CD4-positive, alpha-beta memory T cell (primary cell): ENCODE results near the gene MYPN. TPM values are rescaled to one million over a fixed set of nuclear protein-coding genes. Genes with fewer than 3 reads are reported as not detected.

ENCODE experiments used
- CTCF ChIA-PET: fragments of 350-600 bp; sonication (Branson Sonifier 250); formaldehyde crosslinking; loops from one replicate; lab custom pipeline; 2021; ENCODE audit warnings: inconsistent platforms; ENCODE audit not compliant: partially characterized antibody; lab: Charles Lee
- POLR2A ChIA-PET: fragments of 350-600 bp; sonication (Branson Sonifier 250); formaldehyde crosslinking; loops from one replicate; lab custom pipeline; 2021; ENCODE audit not compliant: partially characterized antibody; lab: Charles Lee
- DNase-seq, 5 donors: peaks; one replicate each; pipeline versions ENCODE4 v3.0.0 to v3.0.0-alpha.2; 2020 to 2022; ENCODE audit warnings: mixed read lengths in 1 of 5
- H3K27ac ChIP-seq: one replicate; pipeline ENCODE4 v1.7.0; 2013; ENCODE audit warnings: low read depth, low read length
- H3K27me3 ChIP-seq: 2 replicates; pipeline ENCODE4 v1.7.0; 2013; ENCODE audit warnings: mild to moderate bottlenecking, low read length, moderate library complexity; ENCODE audit not compliant: insufficient read depth
- H3K36me3 ChIP-seq: 2 replicates; pipeline ENCODE4 v1.7.0; 2013; ENCODE audit warnings: mild to moderate bottlenecking, low read length, moderate library complexity; ENCODE audit not compliant: insufficient read depth
- H3K4me1 ChIP-seq: 2 replicates; pipeline ENCODE4 v1.7.0; 2013; ENCODE audit warnings: mild to moderate bottlenecking, low read length, moderate library complexity; ENCODE audit not compliant: insufficient read depth
- H3K4me3 ChIP-seq, 2 donors: one replicate each; pipeline ENCODE4 v1.7.0; 2013; ENCODE audit warnings: low read length in 2 of 2, mild to moderate bottlenecking in 1 of 2
- H3K9me3 ChIP-seq, 2 donors: one replicate each; pipeline ENCODE4 v1.7.0; 2013; ENCODE audit warnings: low read length in 2 of 2, control low read depth in 1 of 2; ENCODE audit not compliant: control insufficient read depth in 1 of 2
- H3K27ac Mint-ChIP-seq, 7 donors: one replicate each; pipeline ENCODE4 v1.8.0; 2020 to 2021; ENCODE audit warnings: mixed read lengths in 7 of 7, mild to moderate bottlenecking in 6 of 7, inconsistent platforms in 3 of 7, moderate library complexity in 3 of 7
- H3K27me3 Mint-ChIP-seq, 2 donors: one replicate each; pipeline ENCODE4 v1.8.0; 2020 to 2021; ENCODE audit warnings: mixed read lengths in 2 of 2
- H3K36me3 Mint-ChIP-seq, 2 donors: one replicate each; pipeline ENCODE4 v1.8.0; 2020 to 2021; ENCODE audit warnings: mixed read lengths in 2 of 2, inconsistent platforms in 1 of 2, mild to moderate bottlenecking in 1 of 2
- H3K4me1 Mint-ChIP-seq, 4 donors: one replicate each; pipeline ENCODE4 v1.8.0; 2020 to 2021; ENCODE audit warnings: mixed read lengths in 4 of 4, mild to moderate bottlenecking in 1 of 4
- H3K4me3 Mint-ChIP-seq, 8 donors: one replicate each; pipeline ENCODE4 v1.8.0; 2020 to 2021; ENCODE audit warnings: mixed read lengths in 8 of 8, mild to moderate bottlenecking in 7 of 8, moderate library complexity in 6 of 8, inconsistent platforms in 3 of 8
- H3K9me3 Mint-ChIP-seq, 8 donors: one replicate each; pipeline ENCODE4 v1.8.0; 2020 to 2021; ENCODE audit warnings: mixed read lengths in 8 of 8, mild to moderate bottlenecking in 5 of 8, inconsistent platforms in 3 of 8, moderate library complexity in 1 of 8
- intact Hi-C: fragments of 100-400 bp; cut with micrococcal nuclease; formaldehyde crosslinking; loops from one replicate; pipeline ENCODE4 v1.15.1; 2023
- polyA plus RNA-seq, 2 donors: library from polyadenylated mRNA; unstranded; fragments of 300-500 nt; fragmentation: Illumina TruSeq; gene quantifications; one replicate each; pipeline ENCODE4 v1.2.3, GENCODE V29; 2021
- total RNA-seq, 2 experiments: library from RNA; stranded (reverse); gene quantifications; one replicate each; pipeline ENCODE4 v1.2.3, GENCODE V29; 2021

The MYPN gene
- total and polyA plus RNA-seq, 4 experiments from 2014 or later: not detected

DNA sequence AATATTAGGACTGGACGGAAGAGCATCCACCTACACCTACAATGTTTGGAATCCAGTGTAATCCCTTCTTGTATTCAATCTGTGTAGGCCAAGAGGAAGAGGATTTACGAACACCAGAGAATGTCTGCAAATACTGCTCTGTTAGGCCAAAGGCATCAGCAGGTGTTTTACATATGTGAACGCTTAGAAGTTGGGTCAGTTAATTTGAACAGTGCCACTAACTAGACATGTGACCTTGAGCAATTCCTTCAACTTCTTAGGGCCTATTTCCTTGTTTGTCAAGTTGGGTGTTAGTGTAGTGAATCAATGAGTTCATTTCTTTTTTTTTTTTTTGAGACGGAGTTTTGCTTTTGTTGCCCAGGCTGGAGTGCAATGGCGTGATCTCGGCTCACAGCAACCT is 35.4 kb downstream of the MYPN start:
- ChIA-PET POLR2A (no interaction called here), CTCF (interaction anchor here (1.8 kb wide), 1 partner anchor 11 kb away, joined by 6 read pairs; no protein-coding TSS in a partner anchor)
- no peak for DNase-seq
- H3K9me3 Mint-ChIP-seq: peaks cover 0 to 1% (median 0%) of the 10 kb centered on the region in 8 donors
- no peaks in the 10 kb centered on the region for H3K4me1 ChIP-seq
- no peaks in the 10 kb centered on the region for H3K36me3 Mint-ChIP-seq
- H3K27ac Mint-ChIP-seq: no peak overlapping the region
- no peaks in the 10 kb centered on the region for H3K36me3 ChIP-seq
- no peak overlapping the region for H3K4me3 Mint-ChIP-seq
- peaks cover 5 to 6% of the 10 kb centered on the region in 2 donors for H3K27me3 Mint-ChIP-seq
- H3K9me3 ChIP-seq: no peaks in the 10 kb centered on the region
- H3K4me1 Mint-ChIP-seq: no peaks in the 10 kb centered on the region
- intact Hi-C loops: no loop called here
- no peak overlapping the region for H3K27ac ChIP-seq
- no peak overlapping the region for H3K4me3 ChIP-seq
- no peaks in the 10 kb centered on the region for H3K27me3 ChIP-seq

DNA sequence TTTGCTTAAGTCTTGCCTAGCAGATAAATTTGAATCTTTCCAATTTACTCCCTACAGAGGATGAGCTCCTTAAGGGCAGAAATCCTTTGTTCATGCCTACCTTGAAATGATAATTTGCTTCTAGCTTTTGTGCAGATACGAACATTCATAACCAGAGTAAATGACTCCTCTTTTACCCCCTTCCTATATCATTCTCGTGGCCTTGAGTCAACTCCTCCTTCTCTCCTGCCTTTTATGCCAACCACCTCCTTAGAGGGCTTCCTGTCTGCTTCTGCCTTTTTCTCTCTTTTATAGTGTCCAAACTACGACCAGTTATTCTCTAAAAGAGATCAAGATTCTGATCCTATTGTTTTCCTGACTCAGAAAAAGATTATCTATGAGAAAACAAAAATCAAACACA is 36.4 kb downstream of the MYPN start:
- no peak for DNase-seq
- Mint-ChIP-seq H3K9me3 (peaks cover 0 to 1% (median 0%) of the 10 kb centered on the region in 8 donors), H3K27ac (no peak overlapping the region), H3K4me1 (no peaks in the 10 kb centered on the region), H3K4me3 (no peak overlapping the region), H3K27me3 (peaks cover 2 to 6% of the 10 kb centered on the region in 2 donors), H3K36me3 (no peaks in the 10 kb centered on the region)
- no peaks in the 10 kb centered on the region for H3K36me3 ChIP-seq
- H3K4me1 ChIP-seq: no peaks in the 10 kb centered on the region
- ChIA-PET POLR2A (no interaction called here), CTCF (interaction anchor here (0.6 to 1.8 kb wide), 2 partner anchors 10 to 278 kb away, joined by 3 to 6 read pairs; no protein-coding TSS in a partner anchor)
- H3K4me3 ChIP-seq: no peak overlapping the region
- H3K27me3 ChIP-seq: no peaks in the 10 kb centered on the region
- no peaks in the 10 kb centered on the region for H3K9me3 ChIP-seq
- intact Hi-C loops: no loop called here
- H3K27ac ChIP-seq: no peak overlapping the region

DNA sequence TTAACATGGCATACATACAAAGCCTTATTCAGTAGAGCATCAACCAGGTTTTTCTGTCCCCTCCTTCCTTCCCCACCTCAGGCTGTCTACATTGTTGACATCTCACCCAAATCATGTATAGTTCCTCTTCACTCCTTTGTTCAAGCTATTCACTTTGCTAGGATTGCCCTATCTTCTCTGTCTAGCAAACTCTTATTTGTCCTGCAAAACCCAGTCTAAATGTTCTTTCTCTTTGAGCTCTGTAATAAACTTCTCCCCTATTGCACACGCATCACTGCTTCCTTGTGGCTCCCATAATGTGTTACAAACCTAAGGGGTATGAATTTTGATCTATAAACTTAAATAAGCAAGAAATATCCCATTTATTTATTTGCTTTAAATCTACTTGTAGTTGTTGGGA is 36.8 kb downstream of the MYPN start:
- CTCF ChIA-PET: interaction anchor here (0.6 to 1.8 kb wide), 2 partner anchors 9 to 278 kb away, joined by 3 to 6 read pairs; no protein-coding TSS in a partner anchor
- peaks cover 0 to 1% (median 0%) of the 10 kb centered on the region in 8 donors for H3K9me3 Mint-ChIP-seq

DNA sequence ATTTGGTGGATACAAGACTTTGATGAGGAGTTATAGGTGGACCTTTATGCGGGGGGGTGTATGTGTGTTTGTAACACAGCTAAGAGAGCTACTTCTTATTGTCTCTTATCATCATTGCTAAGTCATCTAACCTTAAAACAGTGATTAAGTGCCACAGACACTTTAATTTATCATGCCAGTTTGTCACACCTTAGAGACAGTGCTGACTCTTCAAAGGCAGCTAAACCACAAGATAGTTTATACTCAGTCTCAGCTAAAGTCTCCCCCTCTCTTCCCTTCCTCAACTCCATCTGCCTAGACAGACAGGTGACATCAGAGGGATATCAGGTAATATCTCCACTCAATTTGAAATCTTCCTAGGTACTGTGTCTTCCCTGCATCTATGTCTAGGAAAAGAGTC is 42.2 kb downstream of the MYPN start:
- ChIA-PET CTCF (interaction anchor here (1.0 to 3.9 kb wide), 5 partner anchors 9 to 371 kb away, joined by 3 to 27 read pairs (median 4); no protein-coding TSS in a partner anchor), POLR2A (no interaction called here)
- Mint-ChIP-seq H3K4me1 (peaks cover 0 to under 1% (median 0%) of the 10 kb centered on the region in 4 donors), H3K27me3 (peaks cover 0 to 7% of the 10 kb centered on the region in 2 donors), H3K36me3 (no peaks in the 10 kb centered on the region), H3K9me3 (no peaks in the 10 kb centered on the region), H3K4me3 (no peak overlapping the region), H3K27ac (no peak overlapping the region)
- H3K27me3 ChIP-seq: no peaks in the 10 kb centered on the region
- no peak overlapping the region for H3K27ac ChIP-seq
- intact Hi-C loops: no loop called here
- H3K4me3 ChIP-seq: no peak overlapping the region
- no peaks in the 10 kb centered on the region for H3K36me3 ChIP-seq
- no peaks in the 10 kb centered on the region for H3K4me1 ChIP-seq
- no peaks in the 10 kb centered on the region for H3K9me3 ChIP-seq
- no peak for DNase-seq

More for the DNA sequence above, 36.8 kb downstream of the MYPN start:
- peaks cover 2 to 6% of the 10 kb centered on the region in 2 donors for H3K27me3 Mint-ChIP-seq
- H3K9me3 ChIP-seq: no peaks in the 10 kb centered on the region
- no peak overlapping the region for H3K4me3 Mint-ChIP-seq
- no peaks in the 10 kb centered on the region for H3K4me1 Mint-ChIP-seq
- no peak overlapping the region for H3K27ac Mint-ChIP-seq
- H3K36me3 Mint-ChIP-seq: no peaks in the 10 kb centered on the region
- no peaks in the 10 kb centered on the region for H3K36me3 ChIP-seq
- no peaks in the 10 kb centered on the region for H3K4me1 ChIP-seq
- intact Hi-C loops: no loop called here
- no peaks in the 10 kb centered on the region for H3K27me3 ChIP-seq
- POLR2A ChIA-PET: no interaction called here
- H3K27ac ChIP-seq: no peak overlapping the region
- no peak overlapping the region for H3K4me3 ChIP-seq
- no peak for DNase-seq

DNA sequence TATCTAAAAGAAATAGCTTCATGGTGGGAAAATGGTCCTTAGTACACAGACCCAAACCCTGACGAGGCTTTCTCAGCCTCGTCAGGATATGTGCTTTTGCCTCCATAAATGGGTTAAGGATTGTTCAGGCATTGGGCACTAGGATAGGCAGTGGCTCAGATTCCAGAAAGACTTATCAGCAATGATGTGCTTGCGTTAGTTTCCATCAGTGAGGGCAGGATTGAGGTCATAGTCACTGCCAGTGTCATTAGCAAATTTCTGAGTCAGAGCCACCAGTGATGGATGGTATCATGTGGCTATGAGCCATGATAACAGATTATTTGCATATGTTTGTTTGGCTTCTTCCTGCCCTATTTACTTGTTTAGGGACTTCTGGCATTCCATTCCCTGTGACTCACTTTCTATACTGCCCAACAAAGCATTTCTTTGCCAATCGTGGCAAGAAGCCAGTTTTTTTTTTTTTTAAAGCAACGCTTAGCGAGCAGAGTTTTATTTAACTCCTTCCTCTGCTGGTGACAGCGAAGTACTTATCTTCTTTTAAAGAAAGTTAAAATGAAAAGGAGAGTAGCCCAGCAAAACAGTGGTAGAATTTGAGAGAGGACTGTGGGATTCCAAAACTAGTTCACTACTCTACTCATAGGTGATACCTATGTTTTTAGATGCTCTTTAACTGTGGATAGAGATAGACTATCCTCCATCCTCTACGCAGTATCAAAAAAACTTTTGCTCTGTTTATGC is 44.4 kb downstream of the MYPN start:
- intact Hi-C loops: no loop called here
- no peak for DNase-seq
- no peaks in the 10 kb centered on the region for H3K4me1 ChIP-seq
- Mint-ChIP-seq H3K27ac (peak overlapping the region in 1 of 7 donors; percentile 43), H3K4me3 (no peak overlapping the region), H3K27me3 (peaks cover 0 to 7% of the 10 kb centered on the region in 2 donors), H3K4me1 (peaks cover 0 to 1% (median 0%) of the 10 kb centered on the region in 4 donors), H3K36me3 (no peaks in the 10 kb centered on the region), H3K9me3 (no peaks in the 10 kb centered on the region)
- no peaks in the 10 kb centered on the region for H3K36me3 ChIP-seq
- H3K9me3 ChIP-seq: no peaks in the 10 kb centered on the region
- CTCF ChIA-PET: interaction anchor here (1.2 to 7.8 kb wide), 5 partner anchors 17 to 369 kb away, joined by 4 to 190 read pairs (median 11); no protein-coding TSS in a partner anchor
- no peak overlapping the region for H3K27ac ChIP-seq
- no peaks in the 10 kb centered on the region for H3K27me3 ChIP-seq
- H3K4me3 ChIP-seq: no peak overlapping the region
- POLR2A ChIA-PET: no interaction called here

DNA sequence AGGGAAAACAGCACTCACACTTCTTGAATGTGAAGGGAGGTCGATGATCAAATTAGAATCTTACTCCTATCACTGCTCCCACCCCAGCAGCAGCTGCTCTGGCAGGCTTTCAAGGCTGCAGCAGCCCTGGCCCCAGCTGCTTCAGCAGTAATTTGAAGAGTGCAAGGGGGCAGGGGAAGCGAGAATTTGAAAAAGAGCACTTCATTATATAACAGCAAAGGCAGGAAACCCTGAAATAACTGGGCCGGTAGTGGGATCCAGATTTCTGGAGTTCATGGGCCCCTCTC is 44.9 kb downstream of the MYPN start:
- POLR2A ChIA-PET: no interaction called here
- Histone ChIP-seq H3K27me3 (no peaks in the 10 kb centered on the region), H3K4me3 (no peak overlapping the region), H3K36me3 (no peaks in the 10 kb centered on the region), H3K4me1 (no peaks in the 10 kb centered on the region), H3K9me3 (no peaks in the 10 kb centered on the region), H3K27ac (no peak overlapping the region)
- CTCF ChIA-PET: interaction anchor here (1.5 to 7.8 kb wide), 7 partner anchors 10 to 369 kb away, joined by 3 to 190 read pairs (median 11); partner anchors contain the start of gene SIRT1
- no peak overlapping the region for H3K27ac Mint-ChIP-seq
- H3K27me3 Mint-ChIP-seq: peaks cover 0 to 7% of the 10 kb centered on the region in 2 donors
- H3K36me3 Mint-ChIP-seq: no peaks in the 10 kb centered on the region
- no peaks in the 10 kb centered on the region for H3K9me3 Mint-ChIP-seq
- H3K4me3 Mint-ChIP-seq: no peak overlapping the region
- peaks cover 0 to 1% (median 0%) of the 10 kb centered on the region in 4 donors for H3K4me1 Mint-ChIP-seq
- no peak for DNase-seq
- intact Hi-C loops: no loop called here

DNA sequence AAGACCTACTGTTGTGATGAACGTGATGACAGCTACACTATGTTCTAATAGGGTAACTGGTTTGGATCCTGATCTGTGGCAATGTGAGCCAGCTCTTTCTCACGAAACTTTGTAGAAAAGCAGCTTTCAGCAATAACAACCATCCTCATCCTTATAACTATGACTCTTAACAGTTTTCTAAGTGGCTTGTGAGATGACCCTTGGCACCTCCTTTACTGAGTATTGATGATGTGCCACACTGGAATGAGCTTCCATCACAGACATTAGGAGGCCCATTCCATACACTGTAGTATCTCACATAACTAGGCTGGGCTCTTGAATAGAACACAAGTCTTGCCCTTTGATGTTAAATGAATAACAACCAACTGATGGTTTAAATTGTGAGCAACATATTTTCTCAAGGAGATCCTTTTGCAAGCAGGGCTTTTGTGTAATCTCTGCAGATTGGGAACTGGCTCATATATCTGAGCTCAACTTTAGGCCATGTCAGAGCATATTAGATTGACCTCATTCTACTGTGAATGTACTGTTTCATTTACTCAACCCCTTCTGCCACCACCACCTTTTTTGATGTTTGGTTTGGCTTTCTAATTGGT is 46.4 kb downstream of the MYPN start:
- peaks cover 0 to 7% of the 10 kb centered on the region in 2 donors for H3K27me3 Mint-ChIP-seq

More for the DNA sequence above, 46.4 kb downstream of the MYPN start:
- Histone ChIP-seq H3K27ac (no peak overlapping the region), H3K9me3 (no peaks in the 10 kb centered on the region), H3K4me3 (no peak overlapping the region), H3K36me3 (no peaks in the 10 kb centered on the region), H3K27me3 (no peaks in the 10 kb centered on the region), H3K4me1 (no peaks in the 10 kb centered on the region)
- CTCF ChIA-PET: interaction anchor here (0.8 to 7.8 kb wide), 24 partner anchors 8 to 458 kb away, joined by 3 to 190 read pairs (median 4); partner anchors contain the start of gene SIRT1
- no peak for DNase-seq
- Mint-ChIP-seq H3K4me3 (no peak overlapping the region), H3K27ac (no peak overlapping the region), H3K4me1 (peaks cover 0 to 1% (median 0%) of the 10 kb centered on the region in 4 donors), H3K36me3 (no peaks in the 10 kb centered on the region), H3K9me3 (no peaks in the 10 kb centered on the region)
- intact Hi-C loops: loop anchor here (1.0 to 5.0 kb wide), 3 partner anchors 300 to 458 kb away; partner anchors contain the start of gene CTNNA3
- POLR2A ChIA-PET: interaction anchor here (0.9 to 1.5 kb wide), 2 partner anchors 299 to 367 kb away, joined by 3 to 4 read pairs; no protein-coding TSS in a partner anchor
